Measurements from ENCODE around the gene ATP8B2.
A peak's percentile ranks its signal among the peaks of the same experiment; 100 is the strongest.

The ATP8B2 gene

DNA sequence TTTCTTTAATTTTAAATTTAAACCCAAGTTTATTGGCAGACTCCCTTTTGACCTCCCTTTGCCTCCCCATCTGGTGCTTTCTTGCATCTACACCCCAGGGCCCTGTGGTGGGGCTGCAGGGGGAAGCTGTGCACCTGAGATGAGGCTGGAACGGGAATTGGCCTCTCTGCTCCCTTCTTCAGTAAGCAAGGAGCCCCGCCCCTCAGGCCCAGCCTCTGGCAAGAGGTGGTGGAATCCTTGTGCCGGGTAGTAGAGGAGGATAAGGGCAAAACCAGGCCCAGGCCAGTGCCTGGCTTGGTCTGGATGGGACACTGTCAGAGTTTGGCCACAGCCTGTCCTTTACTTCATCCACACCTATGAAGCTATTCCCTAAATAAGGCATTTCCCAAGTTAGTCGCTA is 25.1 kb downstream of the ATP8B2 start (continued):
- TF ChIP-seq, protein P1, sequence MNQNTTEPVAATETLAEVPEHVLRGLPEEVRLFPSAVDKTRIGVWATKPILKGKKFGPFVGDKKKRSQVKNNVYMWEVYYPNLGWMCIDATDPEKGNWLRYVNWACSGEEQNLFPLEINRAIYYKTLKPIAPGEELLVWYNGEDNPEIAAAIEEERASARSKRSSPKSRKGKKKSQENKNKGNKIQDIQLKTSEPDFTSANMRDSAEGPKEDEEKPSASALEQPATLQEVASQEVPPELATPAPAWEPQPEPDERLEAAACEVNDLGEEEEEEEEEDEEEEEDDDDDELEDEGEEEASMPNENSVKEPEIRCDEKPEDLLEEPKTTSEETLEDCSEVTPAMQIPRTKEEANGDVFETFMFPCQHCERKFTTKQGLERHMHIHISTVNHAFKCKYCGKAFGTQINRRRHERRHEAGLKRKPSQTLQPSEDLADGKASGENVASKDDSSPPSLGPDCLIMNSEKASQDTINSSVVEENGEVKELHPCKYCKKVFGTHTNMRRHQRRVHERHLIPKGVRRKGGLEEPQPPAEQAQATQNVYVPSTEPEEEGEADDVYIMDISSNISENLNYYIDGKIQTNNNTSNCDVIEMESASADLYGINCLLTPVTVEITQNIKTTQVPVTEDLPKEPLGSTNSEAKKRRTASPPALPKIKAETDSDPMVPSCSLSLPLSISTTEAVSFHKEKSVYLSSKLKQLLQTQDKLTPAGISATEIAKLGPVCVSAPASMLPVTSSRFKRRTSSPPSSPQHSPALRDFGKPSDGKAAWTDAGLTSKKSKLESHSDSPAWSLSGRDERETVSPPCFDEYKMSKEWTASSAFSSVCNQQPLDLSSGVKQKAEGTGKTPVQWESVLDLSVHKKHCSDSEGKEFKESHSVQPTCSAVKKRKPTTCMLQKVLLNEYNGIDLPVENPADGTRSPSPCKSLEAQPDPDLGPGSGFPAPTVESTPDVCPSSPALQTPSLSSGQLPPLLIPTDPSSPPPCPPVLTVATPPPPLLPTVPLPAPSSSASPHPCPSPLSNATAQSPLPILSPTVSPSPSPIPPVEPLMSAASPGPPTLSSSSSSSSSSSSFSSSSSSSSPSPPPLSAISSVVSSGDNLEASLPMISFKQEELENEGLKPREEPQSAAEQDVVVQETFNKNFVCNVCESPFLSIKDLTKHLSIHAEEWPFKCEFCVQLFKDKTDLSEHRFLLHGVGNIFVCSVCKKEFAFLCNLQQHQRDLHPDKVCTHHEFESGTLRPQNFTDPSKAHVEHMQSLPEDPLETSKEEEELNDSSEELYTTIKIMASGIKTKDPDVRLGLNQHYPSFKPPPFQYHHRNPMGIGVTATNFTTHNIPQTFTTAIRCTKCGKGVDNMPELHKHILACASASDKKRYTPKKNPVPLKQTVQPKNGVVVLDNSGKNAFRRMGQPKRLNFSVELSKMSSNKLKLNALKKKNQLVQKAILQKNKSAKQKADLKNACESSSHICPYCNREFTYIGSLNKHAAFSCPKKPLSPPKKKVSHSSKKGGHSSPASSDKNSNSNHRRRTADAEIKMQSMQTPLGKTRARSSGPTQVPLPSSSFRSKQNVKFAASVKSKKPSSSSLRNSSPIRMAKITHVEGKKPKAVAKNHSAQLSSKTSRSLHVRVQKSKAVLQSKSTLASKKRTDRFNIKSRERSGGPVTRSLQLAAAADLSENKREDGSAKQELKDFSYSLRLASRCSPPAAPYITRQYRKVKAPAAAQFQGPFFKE (tag by site-specific recombination; IDR thresholded peaks at IDR 0.05; ENCODE audit: borderline replicate concordance): no peak
- no peak for TF ChIP-seq ZSCAN30 (tag by site-specific recombination; IDR thresholded peaks at IDR 0.05)
- TF ChIP-seq ZNF23 (tag by site-specific recombination; IDR thresholded peaks at IDR 0.05; ENCODE audit: borderline replicate concordance): no peak
- no peak for TF ChIP-seq ZNF623 (tag by site-specific recombination; IDR thresholded peaks at IDR 0.05)
- no peak for TF ChIP-seq ZNF211 (tag by site-specific recombination; IDR thresholded peaks at IDR 0.05; ENCODE audit: low read depth)
- TF ChIP-seq ZNF391 (tag by site-specific recombination; IDR thresholded peaks at IDR 0.05; ENCODE audit: borderline replicate concordance, low read depth): no peak
- TF ChIP-seq ZNF248 (tag by site-specific recombination; IDR thresholded peaks at IDR 0.05): no peak
- no peak for TF ChIP-seq ZNF626 (tag by site-specific recombination; IDR thresholded peaks at IDR 0.05)
- TF ChIP-seq ZBTB6 (tag by site-specific recombination; IDR thresholded peaks at IDR 0.05): no peak
- no peak for TF ChIP-seq ZNF488 (tag by site-specific recombination; IDR thresholded peaks at IDR 0.05)
- no peak for TF ChIP-seq ZNF354C (tag by site-specific recombination; IDR thresholded peaks at IDR 0.05; ENCODE audit: borderline replicate concordance, low read depth)
- no peak for TF ChIP-seq ZNF791 (tag by site-specific recombination; IDR thresholded peaks at IDR 0.05)

GRCh38 chr1:154351363-154352068 is 26.2 kb downstream of the ATP8B2 start:
- Histone ChIP-seq H3K27ac (ENCODE audit: extremely low read depth, low read depth, low read length) (no peak overlapping the region), H3K36me3 (ENCODE audit: control insufficient read depth in 2 of 2, insufficient read depth in 1 of 2, low read length in 2 of 2) (peaks cover 0 to 33% of the 10 kb centered on the region in 2 experiments; a peak in 2 of 3 replicates), H3K4me3 (ENCODE audit: low read depth, low read length) (no peak overlapping the region), H3K4me1 (ENCODE audit: control insufficient read depth, insufficient read depth, low read length) (0 out of 2 replicates have a peak, but pooled peaks cover 3% of the 10 kb centered on the region), H3K9me3 (ENCODE audit: control insufficient read depth, insufficient read depth, low read depth, low read length) (no peaks in the 10 kb centered on the region)
- ChIA-PET POLR2A (interaction anchor here (0.7 to 1.4 kb wide), 2 partner anchors 9 to 107 kb away, joined by 3 to 4 read pairs; no protein-coding TSS in a partner anchor), CTCF (interaction anchor here (0.6 to 4.3 kb wide), 7 partner anchors 17 to 395 kb away, joined by 3 to 33 read pairs (median 4); no protein-coding TSS in a partner anchor)
- TF ChIP-seq OSR2 (tag by site-specific recombination; IDR thresholded peaks at IDR 0.05) (no peak), ZNF629 (tag by site-specific recombination; IDR thresholded peaks at IDR 0.05) (peak; percentile 21; the same call in 1 of the 2 replicates), ZFHX2 (tag by site-specific recombination; conservative IDR thresholded peaks at IDR 0.05) (peak; percentile 34; the same call in 1 of the 2 replicates), ZNF404 (tag by site-specific recombination; IDR thresholded peaks at IDR 0.05) (no peak), ZNF621 (tag by site-specific recombination; IDR thresholded peaks at IDR 0.05) (no peak), ZSCAN5A (tag by site-specific recombination; IDR thresholded peaks at IDR 0.05) (no peak)
- TF ChIP-seq, protein P1 (tag by site-specific recombination; IDR thresholded peaks at IDR 0.05; ENCODE audit: borderline replicate concordance): no peak

Data from HEK293 (cell line).